Esophagus squamous epithelium (tissue), 5 donors: ENCODE results near the gene STEAP1B. TPM values are rescaled to one million over a fixed set of nuclear protein-coding genes. Genes with fewer than 3 reads are reported as not detected.

ENCODE experiments used
- DNase-seq: peaks from one replicate; lab custom pipeline; 2025; lab: John Stamatoyannopoulos, UW
- H3K27ac ChIP-seq, 4 donors: fragments of 200-600 bp; sonication (generic); one replicate each; pipeline ENCODE4 v1.5.1; 2016 to 2019; ENCODE audit warnings: mild to moderate bottlenecking in 1 of 4
- H3K27me3 ChIP-seq, 4 donors: fragments of 200-600 bp; sonication (generic); 1 replicate in 3 of 4; 2 replicates in 1 of 4; pipeline versions ENCODE4 v1.5.1 to v1.6.0; 2017 to 2021; ENCODE audit warnings: antibody characterized with exemption in 1 of 4
- H3K36me3 ChIP-seq, 3 donors: fragments of 200-600 bp; sonication (generic); one replicate each; pipeline ENCODE4 v1.5.1; 2016 to 2019
- H3K4me1 ChIP-seq, 3 donors: fragments of 200-600 bp; sonication (generic); one replicate each; pipeline ENCODE4 v1.5.1; 2017 to 2019
- H3K4me3 ChIP-seq, 4 donors: fragments of 200-600 bp; sonication (generic); 1 replicate in 3 of 4; 2 replicates in 1 of 4; pipeline ENCODE4 v1.5.1; 2016 to 2019; ENCODE audit warnings: mild to moderate bottlenecking in 2 of 4, moderate library complexity in 1 of 4
- H3K9me3 ChIP-seq, 3 donors: fragments of 200-600 bp; sonication (generic); one replicate each; pipeline ENCODE4 v1.5.1; 2016 to 2019
- POLR2A ChIP-seq, 4 donors: fragments of 450-650 bp; IDR thresholded peaks; one replicate each; pipeline ENCODE4 v1.6.1; 2017; ENCODE audit warnings: antibody characterized with exemption in 4 of 4, mild to moderate bottlenecking in 4 of 4, moderate library complexity in 3 of 4
- WGBS, 2 donors: methylation state at CpG; one replicate each; pipeline ENCODE4 v1.1.5; 2018; 5-methylcytosine and 5-hydroxymethylcytosine counted together
- intact Hi-C: fragments of 100-400 bp; cut with DNase I; formaldehyde crosslinking; loops from one replicate; pipeline ENCODE4 v1.15.0; 2022
- total RNA-seq, 4 donors: library from RNA; depleted of rRNA; stranded (reverse); fragments of >200 nt; gene quantifications; one replicate each; pipeline ENCODE4 v1.1.0, GENCODE V29; 2016
- TF ChIP-seq, protein P1 (sequence below), 6 experiments: fragments of 450-650 bp in 4 of 6; fragments of 200-600 bp in 2 of 6; sonication (generic) in 2 of 6; IDR thresholded peaks; one replicate each; pipeline ENCODE4 v1.5.1; 2016 to 2019; ENCODE audit warnings: antibody characterized with exemption in 6 of 6, mild to moderate bottlenecking in 4 of 6, moderate library complexity in 4 of 6
- donor health status: DM: yes; HTN: yes; CAD: no.

The STEAP1B gene
- total RNA-seq, 4 donors from 2014 or later: 0.29 to 13.1 (median 0.69) TPM

DNA sequence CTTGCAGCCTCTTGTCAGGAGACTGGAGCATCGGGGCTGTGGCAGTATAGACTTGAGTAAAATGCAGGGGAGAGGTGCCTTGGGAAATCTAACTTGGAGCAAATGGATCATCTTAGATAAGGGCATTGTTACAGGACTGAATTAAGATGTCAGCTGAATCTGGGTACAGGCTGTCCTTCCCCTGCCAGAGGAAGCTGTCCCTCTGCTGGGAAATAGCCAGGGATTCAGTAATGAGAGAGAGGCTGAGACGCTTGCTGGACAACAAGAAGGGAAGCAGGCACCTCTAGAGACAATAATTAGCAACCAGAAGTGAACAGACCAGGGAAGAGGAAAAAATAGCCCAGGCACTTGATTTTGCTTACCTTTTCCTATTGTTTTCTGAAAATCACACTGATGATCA is 122.3 kb downstream of the STEAP1B start:
- Histone ChIP-seq H3K4me3 (no peak overlapping the region), H3K4me1 (peaks cover 0 to 13% (median 4%) of the 10 kb centered on the region in 3 donors), H3K27ac (peak overlapping the region in 1 of 4 donors; percentile 19), H3K27me3 (no peaks in the 10 kb centered on the region), H3K9me3 (no peaks in the 10 kb centered on the region), H3K36me3 (no peaks in the 10 kb centered on the region)
- TF ChIP-seq, protein P1, sequence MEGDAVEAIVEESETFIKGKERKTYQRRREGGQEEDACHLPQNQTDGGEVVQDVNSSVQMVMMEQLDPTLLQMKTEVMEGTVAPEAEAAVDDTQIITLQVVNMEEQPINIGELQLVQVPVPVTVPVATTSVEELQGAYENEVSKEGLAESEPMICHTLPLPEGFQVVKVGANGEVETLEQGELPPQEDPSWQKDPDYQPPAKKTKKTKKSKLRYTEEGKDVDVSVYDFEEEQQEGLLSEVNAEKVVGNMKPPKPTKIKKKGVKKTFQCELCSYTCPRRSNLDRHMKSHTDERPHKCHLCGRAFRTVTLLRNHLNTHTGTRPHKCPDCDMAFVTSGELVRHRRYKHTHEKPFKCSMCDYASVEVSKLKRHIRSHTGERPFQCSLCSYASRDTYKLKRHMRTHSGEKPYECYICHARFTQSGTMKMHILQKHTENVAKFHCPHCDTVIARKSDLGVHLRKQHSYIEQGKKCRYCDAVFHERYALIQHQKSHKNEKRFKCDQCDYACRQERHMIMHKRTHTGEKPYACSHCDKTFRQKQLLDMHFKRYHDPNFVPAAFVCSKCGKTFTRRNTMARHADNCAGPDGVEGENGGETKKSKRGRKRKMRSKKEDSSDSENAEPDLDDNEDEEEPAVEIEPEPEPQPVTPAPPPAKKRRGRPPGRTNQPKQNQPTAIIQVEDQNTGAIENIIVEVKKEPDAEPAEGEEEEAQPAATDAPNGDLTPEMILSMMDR (IDR thresholded peaks at IDR 0.05): no peak
- no peak for TF ChIP-seq POLR2A (IDR thresholded peaks at IDR 0.05)
- intact Hi-C loops: no loop called here
- WGBS, 2 donors: 57% methylated on average over 1 to 2 of the region's 2 CpGs
- no peak for DNase-seq

DNA sequence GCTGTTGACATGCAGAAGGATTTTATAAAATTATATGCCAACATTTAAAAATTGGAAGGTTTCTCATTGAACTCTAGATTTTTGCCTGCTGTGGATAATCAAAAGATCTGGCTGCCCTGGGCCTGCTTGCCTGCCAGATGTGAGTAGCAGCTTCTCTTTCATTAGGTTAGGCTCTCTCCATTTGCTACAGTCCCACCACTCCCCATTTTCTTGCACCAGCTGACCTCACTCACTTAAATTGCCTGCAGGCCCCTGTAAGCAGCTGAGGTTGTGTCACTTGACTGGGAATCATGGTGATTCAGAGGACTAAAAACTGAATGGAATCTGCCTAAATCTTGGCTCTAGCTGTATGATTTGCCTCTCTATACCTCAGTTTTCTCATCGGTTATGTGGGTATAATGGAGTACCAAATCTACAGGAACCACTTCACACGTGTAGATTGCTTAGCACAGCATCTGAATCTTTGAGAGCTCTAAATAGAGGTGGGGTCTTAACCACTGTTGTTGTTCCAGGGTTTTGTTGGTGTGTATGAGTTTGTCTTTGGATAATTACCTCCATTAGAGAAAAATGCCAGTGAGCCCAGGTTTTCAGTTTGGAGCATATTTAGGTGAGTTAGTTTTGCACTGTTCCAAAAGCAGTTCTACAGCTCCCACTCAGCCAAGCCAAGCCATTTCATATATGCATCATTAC is 124.5 kb downstream of the STEAP1B start:
- DNase-seq: no peak

DNA sequence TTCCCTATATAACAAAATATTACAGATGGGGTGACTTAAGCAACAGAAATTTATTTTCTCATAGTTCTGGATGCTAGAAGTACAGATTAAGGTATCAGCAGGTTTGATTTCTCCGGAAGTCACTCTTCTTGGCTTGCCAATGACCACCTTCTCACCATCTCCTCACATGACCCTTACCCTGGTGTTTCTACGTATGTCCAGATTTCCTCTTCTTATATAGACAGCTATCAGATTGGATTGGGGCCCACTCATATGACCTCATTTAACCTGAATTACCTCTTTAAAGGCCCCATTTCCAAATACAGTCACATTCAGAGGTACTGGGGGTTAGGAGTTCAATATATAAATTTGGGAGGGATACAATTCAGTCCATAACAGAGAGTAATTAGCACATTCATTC is 126.1 kb downstream of the STEAP1B start:
- H3K9me3 ChIP-seq: no peaks in the 10 kb centered on the region
- no peak overlapping the region for H3K27ac ChIP-seq
- H3K36me3 ChIP-seq: no peaks in the 10 kb centered on the region
- no peak for DNase-seq
- H3K4me3 ChIP-seq: no peak overlapping the region
- intact Hi-C loops: no loop called here
- H3K27me3 ChIP-seq: no peaks in the 10 kb centered on the region
- WGBS, 2 donors: 85 to 87% methylated on average over 2 of the region's 2 CpGs
- H3K4me1 ChIP-seq: peaks cover 0 to 21% (median 4%) of the 10 kb centered on the region in 3 donors
- TF ChIP-seq, protein P1 (IDR thresholded peaks at IDR 0.05): no peak
- TF ChIP-seq POLR2A (IDR thresholded peaks at IDR 0.05): no peak

More for the DNA sequence above, 124.5 kb downstream of the STEAP1B start:
- 77 to 94% methylated on average over 2 of the region's 2 CpGs for WGBS, 2 donors
- no peaks in the 10 kb centered on the region for H3K27me3 ChIP-seq
- H3K36me3 ChIP-seq: no peaks in the 10 kb centered on the region
- intact Hi-C loops: no loop called here
- H3K4me1 ChIP-seq: peaks cover 0 to 21% (median 4%) of the 10 kb centered on the region in 3 donors
- H3K9me3 ChIP-seq: no peaks in the 10 kb centered on the region
- no peak overlapping the region for H3K27ac ChIP-seq
- no peak for TF ChIP-seq POLR2A (IDR thresholded peaks at IDR 0.05)
- TF ChIP-seq, protein P1 (IDR thresholded peaks at IDR 0.05): no peak
- no peak overlapping the region for H3K4me3 ChIP-seq

DNA sequence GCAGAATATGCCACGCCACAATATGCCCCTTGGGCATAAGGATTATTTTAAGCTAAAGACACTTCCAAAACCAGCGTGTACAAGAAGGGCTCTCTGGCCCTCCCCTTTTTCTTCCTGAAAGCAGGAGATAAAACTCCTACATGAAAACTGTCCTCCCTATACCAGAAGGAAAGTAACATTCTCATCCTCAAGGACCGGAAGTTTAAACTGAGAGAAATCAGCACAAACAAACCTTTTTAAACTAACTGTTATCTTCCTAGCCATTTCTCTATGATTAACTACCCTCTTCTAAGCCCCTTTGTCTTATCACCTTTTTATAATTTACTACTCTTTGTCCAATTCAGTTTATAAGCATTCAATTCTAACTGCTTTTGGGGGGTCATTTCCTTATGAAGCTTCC is 126.6 kb downstream of the STEAP1B start:
- 31 to 59% methylated on average over 3 of the region's 3 CpGs for WGBS, 2 donors
- TF ChIP-seq, protein P1 (IDR thresholded peaks at IDR 0.05): no peak
- TF ChIP-seq POLR2A (IDR thresholded peaks at IDR 0.05): no peak
- no peak for DNase-seq
- H3K9me3 ChIP-seq: no peaks in the 10 kb centered on the region
- no peaks in the 10 kb centered on the region for H3K27me3 ChIP-seq
- no peak overlapping the region for H3K4me3 ChIP-seq
- peak overlapping the region in 1 of 4 donors; percentile 21 for H3K27ac ChIP-seq
- H3K4me1 ChIP-seq: peaks cover 0 to 21% (median 4%) of the 10 kb centered on the region in 3 donors
- intact Hi-C loops: no loop called here
- no peaks in the 10 kb centered on the region for H3K36me3 ChIP-seq

DNA sequence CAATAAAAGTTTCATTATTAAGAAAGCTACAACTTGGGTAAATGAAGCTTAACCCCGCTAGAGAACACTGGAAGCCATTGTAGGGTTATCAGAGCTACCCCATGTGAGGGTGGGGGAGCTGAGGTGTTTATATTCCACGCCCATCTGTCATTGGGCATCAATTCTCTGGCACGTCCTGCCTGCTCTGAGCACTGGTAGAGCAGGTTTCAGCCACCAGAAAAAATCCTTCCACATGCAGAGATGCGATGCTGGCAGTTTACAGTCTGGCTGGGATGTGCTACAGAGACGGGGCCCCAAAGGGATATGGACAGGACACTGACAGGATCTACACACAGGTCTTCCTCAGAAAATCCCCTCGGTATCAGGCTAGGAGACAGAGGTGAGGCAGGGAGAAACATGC is 127.1 kb downstream of the STEAP1B start:
- no peak overlapping the region for H3K4me3 ChIP-seq
- no peaks in the 10 kb centered on the region for H3K36me3 ChIP-seq
- peak overlapping the region in 1 of 4 donors; percentile 21 for H3K27ac ChIP-seq
- H3K9me3 ChIP-seq: no peaks in the 10 kb centered on the region
- DNase-seq: no peak
- no peaks in the 10 kb centered on the region for H3K27me3 ChIP-seq
- H3K4me1 ChIP-seq: peaks cover 0 to 21% (median 4%) of the 10 kb centered on the region in 3 donors
- TF ChIP-seq, protein P1 (IDR thresholded peaks at IDR 0.05): no peak
- no peak for TF ChIP-seq POLR2A (IDR thresholded peaks at IDR 0.05)
- intact Hi-C loops: no loop called here
- 24 to 42% methylated on average over 5 of the region's 6 CpGs for WGBS, 2 donors
